Measurements from ENCODE around the gene NUP50. TPM values are rescaled to one million over a fixed set of nuclear protein-coding genes. Genes with fewer than 3 reads are reported as not detected.

NUP50 gene
- polyA plus RNA-seq, 4 donors = 45.7 to 59.5 (median 53.8) TPM

- no peak for DNase-seq (ENCODE audit: low read depth in 4 of 4, low spot score in 3 of 4)
Observed at GRCh38 chr22:45192701-45193187, 29.0 kb downstream of the NUP50 start.

GRCh38 chr22:45194686-45195085 is 31.0 kb downstream of the NUP50 start:
- no peak for DNase-seq (ENCODE audit: low read depth in 4 of 4, low spot score in 3 of 4)

- DNase-seq (ENCODE audit: low read depth in 4 of 4, low spot score in 3 of 4) = no peak
Observed at GRCh38 chr22:45195616-45196015, 31.9 kb downstream of the NUP50 start.

GRCh38 chr22:45196308-45196707 is 32.6 kb downstream of the NUP50 start:
- DNase-seq (ENCODE audit: low read depth in 4 of 4, low spot score in 3 of 4) = no peak

- DNase-seq (ENCODE audit: low read depth in 4 of 4, low spot score in 3 of 4) = no peak
Observed at GRCh38 chr22:45196926-45197605, 33.3 kb downstream of the NUP50 start.

- no peak for DNase-seq (ENCODE audit: low read depth in 4 of 4, low spot score in 3 of 4)
Observed at GRCh38 chr22:45197606-45198462, 34.1 kb downstream of the NUP50 start.

GRCh38 chr22:45198463-45198795 is 34.7 kb downstream of the NUP50 start:
- no peak for DNase-seq (ENCODE audit: low read depth in 4 of 4, low spot score in 3 of 4)

- DNase-seq (ENCODE audit: low read depth in 4 of 4, low spot score in 3 of 4) = no peak
Observed at GRCh38 chr22:45199723-45200122, 36.0 kb downstream of the NUP50 start.

GRCh38 chr22:45200230-45200629 is 36.5 kb downstream of the NUP50 start:
- DNase-seq (ENCODE audit: low read depth in 4 of 4, low spot score in 3 of 4) = no peak

GRCh38 chr22:45200860-45201511 is 37.3 kb downstream of the NUP50 start:
- DNase-seq (ENCODE audit: low read depth in 4 of 4, low spot score in 3 of 4) = no peak

- DNase-seq (ENCODE audit: low read depth in 4 of 4, low spot score in 3 of 4) = no peak
Observed at GRCh38 chr22:45201678-45202332, 38.1 kb downstream of the NUP50 start.

- no peak for DNase-seq (ENCODE audit: low read depth in 4 of 4, low spot score in 3 of 4)
Observed at GRCh38 chr22:45202333-45203149, 38.8 kb downstream of the NUP50 start.

GRCh38 chr22:45203150-45203951 is 39.6 kb downstream of the NUP50 start:
- DNase-seq (ENCODE audit: low read depth in 4 of 4, low spot score in 3 of 4) = no peak

- DNase-seq (ENCODE audit: low read depth in 4 of 4, low spot score in 3 of 4) = no peak
Observed at GRCh38 chr22:45204241-45204640, 40.5 kb downstream of the NUP50 start.

GRCh38 chr22:45204819-45205218 is 41.1 kb downstream of the NUP50 start:
- DNase-seq (ENCODE audit: low read depth in 4 of 4, low spot score in 3 of 4) = no peak

- DNase-seq (ENCODE audit: low read depth in 4 of 4, low spot score in 3 of 4) = no peak
Observed at GRCh38 chr22:45205276-45205925, 41.7 kb downstream of the NUP50 start.

- no peak for DNase-seq (ENCODE audit: low read depth in 4 of 4, low spot score in 3 of 4)
Observed at GRCh38 chr22:45206233-45206632, 42.5 kb downstream of the NUP50 start.

- DNase-seq (ENCODE audit: low read depth in 4 of 4, low spot score in 3 of 4) = no peak
Observed at GRCh38 chr22:45207533-45207932, 43.8 kb downstream of the NUP50 start.
